Measurements from ENCODE around the gene FTSJ3.

- TF ChIP-seq CREB1 (IDR thresholded peaks at IDR 0.05; ENCODE audit: low read depth) (no peak), NRF1 (conservative IDR thresholded peaks at IDR 0.05; ENCODE audit: low read depth, low read length) (no peak), TAF1 (IDR thresholded peaks at IDR 0.05; ENCODE audit: borderline replicate concordance, low read depth, low read length) (no peak)
Observed at GRCh38 chr17:63823659-63824331, 3.7 kb downstream of the FTSJ3 start.
